H9 (cell line): Measurements from ENCODE around the gene ZNF212. TPM values are rescaled to one million over a fixed set of nuclear protein-coding genes. Genes with fewer than 3 reads are reported as not detected.

Source experiments
- DNase-seq: peaks from one replicate; pipeline ENCODE4 v3.0.0-alpha.2; 2017
- H2AFZ ChIP-seq: one replicate; pipeline ENCODE4 v1.6.1; 2013; ENCODE audit warnings: mild to moderate bottlenecking, low read length, control low read depth, moderate library complexity
- H2AK5ac ChIP-seq: 2 replicates; pipeline ENCODE4 v1.6.1; 2013; ENCODE audit warnings: low read length, control low read depth, mixed read lengths; ENCODE audit not compliant: insufficient read length
- H2BK120ac ChIP-seq: one replicate; pipeline ENCODE4 v1.6.1; 2013; ENCODE audit warnings: low read depth, mild to moderate bottlenecking, low read length, control low read depth, inconsistent platforms; ENCODE audit not compliant: poor library complexity, severe bottlenecking
- H2BK12ac ChIP-seq: 2 replicates; pipeline ENCODE4 v1.6.1; 2013; ENCODE audit warnings: low read length, control low read depth, mixed read lengths, low read depth; ENCODE audit not compliant: insufficient read length
- H2BK15ac ChIP-seq: 2 replicates; pipeline ENCODE4 v1.6.1; 2013; ENCODE audit warnings: low read depth, low read length, control low read depth
- H2BK20ac ChIP-seq: one replicate; pipeline ENCODE4 v1.6.1; 2013; ENCODE audit warnings: low read depth, mild to moderate bottlenecking, low read length, control low read depth, inconsistent platforms; ENCODE audit not compliant: poor library complexity, severe bottlenecking
- H2BK5ac ChIP-seq: 2 replicates; pipeline ENCODE4 v1.6.1; 2013; ENCODE audit warnings: low read length, control low read depth, mixed read lengths; ENCODE audit not compliant: insufficient read length
- H3K14ac ChIP-seq: 2 replicates; pipeline ENCODE4 v1.6.1; 2013; ENCODE audit warnings: low read length, control low read depth; ENCODE audit not compliant: insufficient read depth
- H3K18ac ChIP-seq: 2 replicates; pipeline ENCODE4 v1.6.1; 2013; ENCODE audit warnings: low read depth, mild to moderate bottlenecking, mixed read lengths, low read length, control low read depth; ENCODE audit not compliant: insufficient read length
- H3K23ac ChIP-seq: 2 replicates; pipeline ENCODE4 v1.6.1; 2013; ENCODE audit warnings: low read length, control low read depth, mixed read lengths, low read depth; ENCODE audit not compliant: insufficient read length
- H3K23me2 ChIP-seq: 2 replicates; pipeline ENCODE4 v1.6.1; 2013; ENCODE audit warnings: low read depth, mild to moderate bottlenecking, mixed read lengths, low read length, control low read depth; ENCODE audit not compliant: insufficient read length, poor library complexity, severe bottlenecking
- H3K27ac ChIP-seq: 2 replicates; pipeline ENCODE4 v1.5.1; 2013; ENCODE audit warnings: low read length, control low read depth, mixed read lengths, low read depth; ENCODE audit not compliant: insufficient read length
- H3K27me3 ChIP-seq: 2 replicates; pipeline ENCODE4 v1.6.1; 2013; ENCODE audit warnings: low read length, control low read depth, inconsistent platforms; ENCODE audit not compliant: insufficient read depth
- H3K4ac ChIP-seq: 2 replicates; pipeline ENCODE4 v1.6.1; 2013; ENCODE audit warnings: low read depth, mild to moderate bottlenecking, control low read depth, inconsistent platforms, low read length, moderate library complexity
- H3K4me1 ChIP-seq: 2 replicates; pipeline ENCODE4 v1.6.1; 2013; ENCODE audit warnings: low read length, control low read depth, inconsistent platforms; ENCODE audit not compliant: insufficient read depth
- H3K4me2 ChIP-seq: 2 replicates; pipeline ENCODE4 v1.6.1; 2013; ENCODE audit warnings: low read length, control low read depth, mixed read lengths; ENCODE audit not compliant: insufficient read length, insufficient read depth
- H3K56ac ChIP-seq: 2 replicates; pipeline ENCODE4 v1.6.1; 2013; ENCODE audit warnings: low read depth, mild to moderate bottlenecking, mixed read lengths, low read length, control low read depth; ENCODE audit not compliant: insufficient read length
- H3K79me1 ChIP-seq: 2 replicates; pipeline ENCODE4 v1.6.1; 2013; ENCODE audit warnings: low read depth, mild to moderate bottlenecking, moderate library complexity, low read length, control low read depth, inconsistent platforms; ENCODE audit not compliant: insufficient read depth, poor library complexity, severe bottlenecking
- H3K79me2 ChIP-seq: 2 replicates; pipeline ENCODE4 v1.6.1; 2013; ENCODE audit warnings: low read length, control low read depth, inconsistent platforms; ENCODE audit not compliant: insufficient read depth
- H3K9ac ChIP-seq: 2 replicates; pipeline ENCODE4 v1.6.1; 2013; ENCODE audit warnings: low read length, control low read depth, mixed read lengths; ENCODE audit not compliant: insufficient read length; ENCODE audit errors: extremely low read depth
- H3K9me3 ChIP-seq: one replicate; pipeline ENCODE4 v1.6.1; 2013; ENCODE audit warnings: low read depth, low read length, inconsistent platforms; ENCODE audit not compliant: control insufficient read depth
- H3T11ph ChIP-seq: one replicate; pipeline ENCODE4 v1.6.1; 2013; ENCODE audit warnings: mild to moderate bottlenecking, low read length, control low read depth, inconsistent platforms
- H4K20me1 ChIP-seq: one replicate; pipeline ENCODE4 v1.6.1; 2013; ENCODE audit not compliant: control insufficient read depth, insufficient read length, insufficient read depth
- H4K5ac ChIP-seq: 2 replicates; pipeline ENCODE4 v1.6.1; 2013; ENCODE audit warnings: low read depth, mild to moderate bottlenecking, mixed read lengths, low read length, control low read depth; ENCODE audit not compliant: insufficient read length
- H4K8ac ChIP-seq: replicated peaks from 2 replicates; pipeline ENCODE4 v1.6.1; 2013; ENCODE audit warnings: low read length, control low read depth, mixed read lengths, low read depth; ENCODE audit not compliant: insufficient read length
- H4K91ac ChIP-seq: 2 replicates; pipeline ENCODE4 v1.6.1; 2013; ENCODE audit warnings: low read depth, mild to moderate bottlenecking, moderate library complexity, mixed read lengths, low read length, control low read depth; ENCODE audit not compliant: insufficient read length
- H3K27ac Mint-ChIP-seq, 3 experiments: 2 replicates in 2 of 3; 3 replicates in 1 of 3; pipeline ENCODE4 v1.8.0; 2020 to 2021; ENCODE audit warnings: mixed read lengths in 3 of 3, mild to moderate bottlenecking in 1 of 3, moderate library complexity in 1 of 3
- H3K27me3 Mint-ChIP-seq: 2 replicates; pipeline ENCODE4 v1.8.0; 2021; ENCODE audit warnings: low read depth, mild to moderate bottlenecking, moderate library complexity, mixed read lengths
- H3K36me3 Mint-ChIP-seq, 3 experiments: 2 replicates in 2 of 3; 3 replicates in 1 of 3; pipeline ENCODE4 v1.8.0; 2020 to 2021; ENCODE audit warnings: low read depth in 3 of 3, mixed read lengths in 3 of 3; ENCODE audit not compliant: insufficient read depth in 1 of 3
- H3K4me1 Mint-ChIP-seq, 2 experiments: 2 replicates each; pipeline ENCODE4 v1.8.0; 2020; ENCODE audit warnings: mixed read lengths in 2 of 2
- H3K4me3 Mint-ChIP-seq, 2 experiments: 2 replicates in 1 of 2; 3 replicates in 1 of 2; pipeline ENCODE4 v1.8.0; 2020 to 2021; ENCODE audit warnings: mild to moderate bottlenecking in 2 of 2, mixed read lengths in 2 of 2, moderate library complexity in 1 of 2
- H3K9me3 Mint-ChIP-seq, 2 experiments: 2 replicates in 1 of 2; 3 replicates in 1 of 2; pipeline ENCODE4 v1.8.0; 2020; ENCODE audit warnings: mild to moderate bottlenecking in 2 of 2, mixed read lengths in 2 of 2, moderate library complexity in 1 of 2
- CTCF ChIP-seq: fragments of 200-600 bp; sonication (generic); conservative IDR thresholded peaks from 3 replicates; pipeline ENCODE4 v1.8.0; 2021; ENCODE audit warnings: antibody characterized with exemption, mild to moderate bottlenecking
- WGBS: extraction: QIAGEN DNeasy Blood & Tissue Kit; methylation state at CpG from one replicate; pipeline ENCODE4 v1.1.7; 2013; ENCODE audit warnings: missing lambda C conversion rate, low lambda C conversion rate, mixed read lengths; ENCODE audit not compliant: insufficient read length; ENCODE audit errors: extremely low coverage; 5-methylcytosine and 5-hydroxymethylcytosine counted together
- total RNA-seq: library from RNA; stranded (reverse); gene quantifications from 2 replicates; pipeline ENCODE4 v1.2.1, GENCODE V29; 2021

The ZNF212 gene
- total RNA-seq, 1 experiment from 2014 or later: 21.1 TPM

- Histone ChIP-seq H3K9ac (no peak overlapping the region), H2BK120ac (no peak overlapping the region), H3K14ac (no peak overlapping the region), H3K23ac (no peak overlapping the region), H4K8ac (no peak overlapping the region), H2BK20ac (no peak overlapping the region), H3K56ac (no peak overlapping the region), H2BK15ac (no peak overlapping the region), H3K79me1 (no peaks in the 10 kb centered on the region), H3K9me3 (no peaks in the 10 kb centered on the region), H4K91ac (no peak overlapping the region), H3T11ph (no peak overlapping the region), H3K27me3 (no peaks in the 10 kb centered on the region), H3K4me1 (no peaks in the 10 kb centered on the region), H3K23me2 (no peaks in the 10 kb centered on the region), H2AK5ac (no peak overlapping the region), H4K20me1 (no peaks in the 10 kb centered on the region), H4K5ac (no peak overlapping the region), H3K4me2 (no peak overlapping the region), H3K4ac (no peak overlapping the region), H2BK12ac (no peak overlapping the region), H3K27ac (no peak overlapping the region), H3K18ac (no peak overlapping the region), H3K79me2 (no peaks in the 10 kb centered on the region), H2AFZ (no peak overlapping the region), H2BK5ac (no peak overlapping the region)
- Mint-ChIP-seq H3K4me3 (no peak overlapping the region), H3K4me1 (no peaks in the 10 kb centered on the region), H3K27ac (no peak overlapping the region; a peak in 2 of 7 replicates), H3K27me3 (peaks cover 4% of the 10 kb centered on the region; the same call in 1 of the 2 replicates), H3K9me3 (peaks cover 0 to 3% of the 10 kb centered on the region in 2 experiments; a peak in 1 of 5 replicates), H3K36me3 (peaks cover 39 to 52% (median 51%) of the 10 kb centered on the region in 3 experiments)
- TF ChIP-seq CTCF: no peak
- no CpG with 5 or more reads among the region's 11 CpGs for WGBS
- DNase-seq: no peak
These were observed 38.9 kb downstream of the ZNF212 start for GRCh38 chr7:149278396-149278795.
